ENCODE measurements around the gene CSK.

DNA sequence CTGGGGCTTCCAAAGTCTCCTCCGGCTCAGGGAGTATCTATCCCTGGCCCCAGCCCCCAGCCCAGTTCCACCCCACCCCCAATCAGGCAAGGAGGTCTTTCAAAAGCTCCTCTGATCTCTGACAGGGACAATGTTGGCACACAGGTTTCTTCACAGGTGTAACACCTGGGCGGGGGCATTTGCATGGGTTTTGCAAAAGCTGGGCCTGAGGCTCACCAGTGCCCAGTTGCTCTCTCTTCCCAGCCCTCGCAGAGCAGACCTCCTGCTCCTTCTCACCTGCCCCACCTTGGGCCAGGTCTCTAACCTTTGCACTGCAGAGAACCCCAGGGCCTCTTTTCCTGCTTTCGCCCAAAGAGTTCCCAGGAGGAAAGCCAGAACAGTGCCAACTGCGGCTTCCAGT lies 8.6 kb upstream of the CSK start:
- TF ChIP-seq EZH2 (IDR thresholded peaks at IDR 0.05) (no peak), POLR2AphosphoS5 (IDR thresholded peaks at IDR 0.05; ENCODE audit: borderline replicate concordance, low read depth, low read length) (no peak)
